HFFc6 (cell line): ENCODE data around the gene TP63. TPM values are rescaled to one million over a fixed set of nuclear protein-coding genes. Genes with fewer than 3 reads are reported as not detected.

Experiments
- DNase-seq: peaks from one replicate; pipeline ENCODE4 v3.0.0-alpha.2; 2018
- H3K27ac Mint-ChIP-seq: 2 replicates; pipeline ENCODE4 v1.8.0; 2020; ENCODE audit warnings: mild to moderate bottlenecking, mixed read lengths
- H3K27me3 Mint-ChIP-seq: 2 replicates; pipeline ENCODE4 v1.8.0; 2021; ENCODE audit warnings: mild to moderate bottlenecking, moderate library complexity, mixed read lengths; ENCODE audit not compliant: insufficient read depth
- H3K36me3 Mint-ChIP-seq: 2 replicates; pipeline ENCODE4 v1.8.0; 2021; ENCODE audit warnings: low read depth, mixed read lengths
- H3K4me1 Mint-ChIP-seq: 2 replicates; pipeline ENCODE4 v1.8.0; 2020; ENCODE audit warnings: low read depth, mixed read lengths
- H3K4me3 Mint-ChIP-seq: 2 replicates; pipeline ENCODE4 v1.8.0; 2020; ENCODE audit warnings: mild to moderate bottlenecking, moderate library complexity, mixed read lengths
- H3K9me3 Mint-ChIP-seq: 2 replicates; pipeline ENCODE4 v1.8.0; 2020; ENCODE audit warnings: mild to moderate bottlenecking, mixed read lengths
- CTCF ChIP-seq: fragments of 200-600 bp; sonication (generic); IDR thresholded peaks from 2 replicates; pipeline ENCODE4 v1.5.0; 2021; ENCODE audit warnings: antibody characterized with exemption, mild to moderate bottlenecking
- total RNA-seq, 6 experiments: library from RNA; stranded (reverse); fragmentation: NEBNext Ultra II Directional; extraction: Animal tissue kit (Norgen Biotek cat#: 25700); gene quantifications; 2 replicates in 1 of 6; 3 replicates in 5 of 6; pipeline ENCODE4 v1.2.3, GENCODE V29; 2021

The TP63 gene
- total RNA-seq, 6 experiments from 2014 or later: not detected

GRCh38 chr3:189702066-189702646, 71.0 kb downstream of the TP63 start:
- Mint-ChIP-seq H3K4me3 (no peak overlapping the region), H3K9me3 (peaks cover 3% of the 10 kb centered on the region; the same call in 1 of the 2 replicates), H3K4me1 (no peaks in the 10 kb centered on the region), H3K27ac (no peak overlapping the region), H3K36me3 (no peaks in the 10 kb centered on the region), H3K27me3 (no peaks in the 10 kb centered on the region; the same call in 1 of the 2 replicates)
- no peak for DNase-seq
- TF ChIP-seq CTCF: no peak

DNA sequence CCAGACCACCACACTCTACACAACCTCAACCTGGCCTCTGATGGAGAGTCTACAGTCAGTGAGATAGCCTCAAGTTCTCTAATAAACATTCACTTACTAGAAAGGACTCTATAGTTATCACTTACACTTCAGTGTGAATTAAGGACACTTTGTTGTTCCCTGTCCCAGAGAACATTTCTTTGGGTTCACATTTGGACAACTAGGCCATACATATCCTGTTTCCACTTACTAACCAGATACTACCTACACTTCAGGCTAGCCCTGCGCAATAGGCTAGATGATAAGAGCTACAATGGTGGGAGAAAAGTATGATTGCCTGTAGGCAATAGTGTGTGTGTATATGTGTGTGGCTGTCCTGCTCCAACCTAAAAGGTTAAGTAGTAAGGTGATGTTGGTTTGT, 72.7 kb downstream of the TP63 start:
- Mint-ChIP-seq H3K27ac (no peak overlapping the region), H3K4me3 (no peak overlapping the region), H3K36me3 (no peaks in the 10 kb centered on the region), H3K27me3 (no peaks in the 10 kb centered on the region; the same call in 1 of the 2 replicates), H3K9me3 (peaks cover 3% of the 10 kb centered on the region; the same call in 1 of the 2 replicates), H3K4me1 (no peaks in the 10 kb centered on the region)
- no peak for DNase-seq
- no peak for TF ChIP-seq CTCF

GRCh38 chr3:189708375-189708774, 77.2 kb downstream of the TP63 start:
- Mint-ChIP-seq H3K27me3 (no peaks in the 10 kb centered on the region; the same call in 1 of the 2 replicates), H3K27ac (no peak overlapping the region), H3K9me3 (peaks cover 3% of the 10 kb centered on the region; the same call in 1 of the 2 replicates), H3K36me3 (no peaks in the 10 kb centered on the region), H3K4me1 (peaks cover 9% of the 10 kb centered on the region; the same call in 1 of the 2 replicates), H3K4me3 (no peak overlapping the region)
- DNase-seq: no peak
- TF ChIP-seq CTCF: no peak

GRCh38 chr3:189710620-189711402, 79.6 kb downstream of the TP63 start:
- H3K36me3 Mint-ChIP-seq: no peaks in the 10 kb centered on the region
- DNase-seq: peak; percentile 79
- no peak overlapping the region for H3K27ac Mint-ChIP-seq
- no peak overlapping the region for H3K4me3 Mint-ChIP-seq
- no peaks in the 10 kb centered on the region; the same call in 1 of the 2 replicates for H3K27me3 Mint-ChIP-seq
- peaks cover 9% of the 10 kb centered on the region; the same call in 1 of the 2 replicates for H3K4me1 Mint-ChIP-seq
- no peak for TF ChIP-seq CTCF
- H3K9me3 Mint-ChIP-seq: peaks cover 3% of the 10 kb centered on the region; the same call in 1 of the 2 replicates

GRCh38 chr3:189712906-189713483, 81.8 kb downstream of the TP63 start:
- Mint-ChIP-seq H3K27me3 (no peaks in the 10 kb centered on the region), H3K36me3 (no peaks in the 10 kb centered on the region), H3K4me1 (peaks cover 9% of the 10 kb centered on the region; the same call in 1 of the 2 replicates), H3K9me3 (no peaks in the 10 kb centered on the region; the same call in 1 of the 2 replicates), H3K4me3 (no peak overlapping the region), H3K27ac (no peak overlapping the region)
- no peak for DNase-seq
- no peak for TF ChIP-seq CTCF
